IMR-90 (cell line): Measurements from ENCODE around the gene UBL5. TPM values are rescaled to one million over a fixed set of nuclear protein-coding genes. Genes with fewer than 3 reads are reported as not detected.

ENCODE experiments used
- ATAC-seq: fragments of 200-7000 bp; cut with Tn5 transposase; 2 replicates; pipeline ENCODE4 v1.9.1; 2020; ENCODE audit warnings: low read depth, mild to moderate bottlenecking, moderate library complexity
- BruUV-seq: library from RNA; stranded (reverse); fragments of 400-500 nt; replicated peaks from 2 replicates; lab custom pipeline; 2021; lab: Mats Ljungman, UMichigan
- CTCF ChIA-PET: fragments of 300-600 bp; formaldehyde crosslinking; extraction: SDS; loops from one replicate; lab custom pipeline; 2021; ENCODE audit warnings: antibody characterized with exemption; lab: Yijun Ruan, JAX
- POLR2A ChIA-PET: fragments of 300-600 bp; sonication (Branson Sonifier 250); formaldehyde crosslinking; loops from one replicate; lab custom pipeline; 2022; ENCODE audit warnings: antibody characterized with exemption; ENCODE audit not compliant: unreplicated experiment; lab: Charles Lee
- DNase-seq: peaks from one replicate; pipeline ENCODE4 v3.0.0; 2013
- H2AFZ ChIP-seq: replicated peaks from 2 replicates; pipeline ENCODE3; 2013; ENCODE audit warnings: low read length, mild to moderate bottlenecking; ENCODE audit not compliant: poor library complexity
- H2AK5ac ChIP-seq: 2 replicates; pipeline ENCODE4 v1.6.1; 2013; ENCODE audit warnings: low read depth, low read length, inconsistent platforms
- H2AK9ac ChIP-seq: replicated peaks from 2 replicates; pipeline ENCODE3; 2013; ENCODE audit warnings: mild to moderate bottlenecking, low read depth, low read length, moderate library complexity; ENCODE audit not compliant: poor library complexity
- H2BK120ac ChIP-seq: 2 replicates; pipeline ENCODE4 v1.6.1; 2013; ENCODE audit warnings: low read depth, low read length, inconsistent platforms
- H2BK15ac ChIP-seq: 3 replicates; pipeline ENCODE4 v1.6.1; 2013; ENCODE audit warnings: low read depth, low read length, inconsistent platforms
- H2BK20ac ChIP-seq: 2 replicates; pipeline ENCODE4 v1.6.1; 2013; ENCODE audit warnings: low read depth, mild to moderate bottlenecking, inconsistent platforms, low read length, moderate library complexity
- H2BK5ac ChIP-seq: 2 replicates; pipeline ENCODE4 v1.6.1; 2013; ENCODE audit warnings: mild to moderate bottlenecking, low read depth, low read length, inconsistent platforms; ENCODE audit not compliant: poor library complexity, severe bottlenecking
- H3K14ac ChIP-seq: replicated peaks from 2 replicates; pipeline ENCODE4 v1.6.1; 2013; ENCODE audit warnings: low read depth, low read length, inconsistent platforms
- H3K18ac ChIP-seq: 2 replicates; pipeline ENCODE4 v1.6.1; 2013; ENCODE audit warnings: low read depth, low read length, control low read depth
- H3K23ac ChIP-seq: 2 replicates; pipeline ENCODE4 v1.6.1; 2013; ENCODE audit warnings: low read depth, low read length, inconsistent platforms
- H3K27ac ChIP-seq: 2 replicates; pipeline ENCODE4 v1.5.1; 2013; ENCODE audit warnings: mild to moderate bottlenecking, control low read depth, low read length; ENCODE audit not compliant: insufficient read depth
- H3K27me3 ChIP-seq: 2 replicates; pipeline ENCODE4 v1.6.1; 2013; ENCODE audit warnings: low read length; ENCODE audit not compliant: control insufficient read depth, insufficient read depth
- H3K36me3 ChIP-seq: 2 replicates; pipeline ENCODE4 v1.6.1; 2013; ENCODE audit warnings: low read length, mixed read lengths; ENCODE audit not compliant: control insufficient read depth, insufficient read depth
- H3K4ac ChIP-seq: 2 replicates; pipeline ENCODE4 v1.6.1; 2013; ENCODE audit warnings: low read depth, low read length, inconsistent platforms
- H3K4me1 ChIP-seq: 2 replicates; pipeline ENCODE4 v1.6.1; 2013; ENCODE audit warnings: low read length, mixed read lengths; ENCODE audit not compliant: control insufficient read depth, insufficient read depth
- H3K4me2 ChIP-seq: 2 replicates; pipeline ENCODE4 v1.6.1; 2013; ENCODE audit warnings: low read depth, mild to moderate bottlenecking, control low read depth, low read length, moderate library complexity
- H3K4me3 ChIP-seq: 2 replicates; pipeline ENCODE4 v1.5.1; 2013; ENCODE audit warnings: low read depth, mild to moderate bottlenecking, control low read depth, low read length, moderate library complexity; ENCODE audit not compliant: insufficient read depth
- H3K56ac ChIP-seq: 2 replicates; pipeline ENCODE4 v1.6.1; 2013; ENCODE audit warnings: low read length, inconsistent platforms; ENCODE audit not compliant: insufficient read depth; ENCODE audit errors: extremely low read depth
- H3K79me1 ChIP-seq, 2 experiments: 2 replicates each; pipeline ENCODE4 v1.6.1; 2013; ENCODE audit warnings: low read length in 2 of 2, inconsistent platforms in 1 of 2, low read depth in 1 of 2
- H3K9ac ChIP-seq: 2 replicates; pipeline ENCODE4 v1.6.1; 2013; ENCODE audit warnings: low read depth, low read length, control low read depth
- H3K9me1 ChIP-seq: 2 replicates; pipeline ENCODE4 v1.6.1; 2013; ENCODE audit warnings: low read length, inconsistent platforms; ENCODE audit not compliant: insufficient read depth
- H3K9me3 ChIP-seq: 2 replicates; pipeline ENCODE4 v1.6.1; 2013; ENCODE audit warnings: low read length; ENCODE audit not compliant: control insufficient read depth, insufficient read depth
- H4K20me1 ChIP-seq: 2 replicates; pipeline ENCODE4 v1.6.1; 2013; ENCODE audit warnings: low read length, inconsistent platforms; ENCODE audit not compliant: insufficient read depth
- H4K5ac ChIP-seq: 2 replicates; pipeline ENCODE4 v1.6.1; 2013; ENCODE audit warnings: mild to moderate bottlenecking, low read depth, low read length, control low read depth
- H4K8ac ChIP-seq, 2 experiments: 2 replicates each; pipeline ENCODE4 v1.6.1; 2013; ENCODE audit warnings: low read depth in 2 of 2, low read length in 2 of 2, control low read depth in 1 of 2, inconsistent platforms in 1 of 2
- H4K91ac ChIP-seq: 2 replicates; pipeline ENCODE4 v1.6.1; 2013; ENCODE audit warnings: low read depth, low read length, inconsistent platforms; ENCODE audit not compliant: insufficient read depth
- BHLHE40 ChIP-seq: fragments of 150-350 bp; IDR thresholded peaks from 2 replicates; pipeline ENCODE4 v1.6.1; 2016; ENCODE audit warnings: mild to moderate bottlenecking, low read depth, low read length
- CEBPB ChIP-seq: IDR thresholded peaks from 2 replicates; pipeline ENCODE4 v1.6.1; 2012; ENCODE audit warnings: low read depth, low read length, improper control_type of control experiment
- CHD1 ChIP-seq: IDR thresholded peaks from 2 replicates; pipeline ENCODE4 v1.6.1; 2012; ENCODE audit warnings: low read depth, low read length, improper control_type of control experiment
- FOS ChIP-seq: fragments of 150-350 bp; IDR thresholded peaks from 2 replicates; pipeline ENCODE4 v1.6.1; 2016; ENCODE audit warnings: low read depth, low read length
- MAFK ChIP-seq: IDR thresholded peaks from 2 replicates; pipeline ENCODE4 v1.6.1; 2012; ENCODE audit warnings: low read depth, low read length, improper control_type of control experiment
- MAZ ChIP-seq: IDR thresholded peaks from 2 replicates; pipeline ENCODE4 v1.6.1; 2012; ENCODE audit warnings: low read depth, mild to moderate bottlenecking, low read length, improper control_type of control experiment, moderate library complexity, borderline replicate concordance
- MXI1 ChIP-seq: IDR thresholded peaks from 2 replicates; pipeline ENCODE4 v1.6.1; 2012; ENCODE audit warnings: low read depth, mild to moderate bottlenecking, low read length, moderate library complexity, borderline replicate concordance
- POLR2A ChIP-seq: IDR thresholded peaks from 2 replicates; pipeline ENCODE4 v1.6.1; 2012; ENCODE audit warnings: mild to moderate bottlenecking, low read depth, low read length
- RAD21 ChIP-seq: IDR thresholded peaks from 2 replicates; pipeline ENCODE4 v1.6.1; 2012; ENCODE audit warnings: low read length, improper control_type of control experiment
- RCOR1 ChIP-seq: IDR thresholded peaks from 2 replicates; pipeline ENCODE4 v1.6.1; 2012; ENCODE audit warnings: mild to moderate bottlenecking, low read length, improper control_type of control experiment; ENCODE audit not compliant: insufficient replicate concordance
- RFX5 ChIP-seq: IDR thresholded peaks from 2 replicates; pipeline ENCODE4 v1.8.0; 2012; ENCODE audit warnings: low read depth, mild to moderate bottlenecking, low read length, moderate library complexity
- WGBS, 2 experiments: methylation state at CpG; one replicate each; pipeline versions ENCODE4 v1.1.5 to v1.1.7; 2013; ENCODE audit warnings: missing lambda C conversion rate in 2 of 2; ENCODE audit not compliant: insufficient read length in 1 of 2; ENCODE audit errors: extremely low coverage in 2 of 2; 5-methylcytosine and 5-hydroxymethylcytosine counted together
- dilution Hi-C: fragments of 300-500 bp; cut with HindIII; formaldehyde crosslinking; loops from one replicate; pipeline ENCODE4 v1.14.3; 2018; ENCODE audit warnings: low sequenced_read_pairs; ENCODE audit not compliant: unreplicated experiment
- in situ Hi-C: fragments of 300-500 bp; cut with MboI; formaldehyde crosslinking; loops from 3 replicates; pipeline ENCODE4 v1.14.3; 2019; ENCODE audit warnings: low sequenced_read_pairs, inconsistent platforms, mixed read lengths
- intact Hi-C: fragments of 100-400 bp; cut with micrococcal nuclease; formaldehyde crosslinking; loops from 2 replicates; pipeline ENCODE4 v1.10.0; 2022
- polyA plus RNA-seq, 3 experiments: library from polyadenylated mRNA; depleted of rRNA; stranded (reverse); fragments of >200 nt; gene quantifications; 2 replicates each; pipeline ENCODE4 v1.2.3, GENCODE V29; 2012; ENCODE audit warnings: low replicate concordance in 1 of 3
- total RNA-seq: library from RNA; depleted of rRNA; stranded (reverse); fragments of >200 nt; gene quantifications from 2 replicates; pipeline ENCODE4 v1.2.3, GENCODE V29; 2012
- TF ChIP-seq, protein P1 (sequence below): fragments of 150-350 bp; IDR thresholded peaks from 2 replicates; pipeline ENCODE4 v1.6.1; 2016; ENCODE audit warnings: low read depth, mild to moderate bottlenecking, low read length, moderate library complexity, borderline replicate concordance
- TF ChIP-seq, protein P2 (sequence below): conservative IDR thresholded peaks from 2 replicates; pipeline ENCODE4 v1.5.1; 2012; ENCODE audit warnings: mild to moderate bottlenecking, low read depth, low read length, improper control_type of control experiment
- TF ChIP-seq, protein P3 (sequence below): fragments of 150-350 bp; IDR thresholded peaks from 2 replicates; pipeline ENCODE4 v1.6.1; 2017; ENCODE audit warnings: mild to moderate bottlenecking, antibody characterized with exemption, low read length, low read depth

Gene UBL5
- total and polyA plus RNA-seq, 2 of the 4 experiments (the other 2 are of a cell fraction), result 434 to 1,091 TPM

DNA sequence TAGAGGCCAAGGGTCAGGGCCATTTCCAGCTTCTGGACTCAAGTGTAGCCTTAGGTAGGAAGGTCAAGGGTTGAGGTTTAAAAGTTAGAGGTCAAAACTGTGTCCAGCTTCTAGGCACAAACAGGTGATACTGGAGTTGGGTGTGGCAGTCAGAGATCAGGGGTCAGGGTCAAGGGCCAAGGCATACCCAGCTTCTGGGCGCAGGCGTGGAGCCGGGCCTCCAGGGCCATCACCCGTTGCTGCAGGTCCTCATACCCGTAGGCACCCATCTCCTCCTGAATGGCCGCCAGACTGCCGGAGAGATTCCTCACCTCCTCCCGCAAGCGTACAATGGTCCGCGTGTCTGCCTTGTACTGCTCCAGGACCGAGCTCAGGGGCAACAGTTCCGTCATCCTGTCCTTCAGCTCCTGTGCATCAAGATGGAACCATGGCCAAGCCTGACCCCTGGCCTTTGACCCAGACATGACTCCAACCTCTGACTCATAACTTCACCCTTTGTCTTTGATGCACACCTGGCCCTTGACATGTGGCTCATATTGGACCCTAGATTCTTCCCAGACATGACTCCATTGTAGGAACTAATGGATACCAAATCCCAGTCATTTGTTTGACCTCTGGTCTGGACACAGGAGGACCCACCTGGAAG, 29.5 kb downstream of the UBL5 start:
- Histone ChIP-seq H3K56ac (no peak overlapping the region), H4K91ac (no peak overlapping the region), H2BK20ac (no peak overlapping the region), H3K23ac (no peak overlapping the region), H3K14ac (no peak overlapping the region), H3K9ac (no peak overlapping the region), H2AK5ac (no peak overlapping the region), H3K27me3 (no peaks in the 10 kb centered on the region), H3K9me3 (no peaks in the 10 kb centered on the region), H3K4me2 (no peak overlapping the region), H3K4me1 (no peaks in the 10 kb centered on the region), H2BK5ac (no peak overlapping the region), H2AK9ac (no peak overlapping the region), H3K9me1 (0 out of 2 replicates have a peak, but pooled peaks cover 3% of the 10 kb centered on the region), H3K4me3 (no peak overlapping the region), H3K18ac (no peak overlapping the region), H4K5ac (no peak overlapping the region), H3K4ac (no peak overlapping the region), H4K8ac (no peak overlapping the region), H2BK120ac (no peak overlapping the region), H4K20me1 (no peaks in the 10 kb centered on the region), H2BK15ac (no peak overlapping the region), H3K27ac (no peak overlapping the region), H3K36me3 (peaks cover 5% of the 10 kb centered on the region; the same call in 1 of the 2 replicates), H3K79me1 (peaks cover 3 to 6% of the 10 kb centered on the region in 2 experiments; a peak in 3 of 4 replicates), H2AFZ (no peak overlapping the region)
- 100% methylated on average over 7 of the region's 13 CpGs; no CpG with 5 or more reads in 1 of the 2 experiments for WGBS, 2 experiments
- ChIA-PET CTCF (no interaction called here), POLR2A (no interaction called here)
- dilution Hi-C loops, result no loop called here
- no TSS peak for BruUV-seq
- no peak for ATAC-seq
- TF ChIP-seq, protein P1, sequence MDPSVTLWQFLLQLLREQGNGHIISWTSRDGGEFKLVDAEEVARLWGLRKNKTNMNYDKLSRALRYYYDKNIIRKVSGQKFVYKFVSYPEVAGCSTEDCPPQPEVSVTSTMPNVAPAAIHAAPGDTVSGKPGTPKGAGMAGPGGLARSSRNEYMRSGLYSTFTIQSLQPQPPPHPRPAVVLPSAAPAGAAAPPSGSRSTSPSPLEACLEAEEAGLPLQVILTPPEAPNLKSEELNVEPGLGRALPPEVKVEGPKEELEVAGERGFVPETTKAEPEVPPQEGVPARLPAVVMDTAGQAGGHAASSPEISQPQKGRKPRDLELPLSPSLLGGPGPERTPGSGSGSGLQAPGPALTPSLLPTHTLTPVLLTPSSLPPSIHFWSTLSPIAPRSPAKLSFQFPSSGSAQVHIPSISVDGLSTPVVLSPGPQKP, result no peak
- TF ChIP-seq, protein P2, sequence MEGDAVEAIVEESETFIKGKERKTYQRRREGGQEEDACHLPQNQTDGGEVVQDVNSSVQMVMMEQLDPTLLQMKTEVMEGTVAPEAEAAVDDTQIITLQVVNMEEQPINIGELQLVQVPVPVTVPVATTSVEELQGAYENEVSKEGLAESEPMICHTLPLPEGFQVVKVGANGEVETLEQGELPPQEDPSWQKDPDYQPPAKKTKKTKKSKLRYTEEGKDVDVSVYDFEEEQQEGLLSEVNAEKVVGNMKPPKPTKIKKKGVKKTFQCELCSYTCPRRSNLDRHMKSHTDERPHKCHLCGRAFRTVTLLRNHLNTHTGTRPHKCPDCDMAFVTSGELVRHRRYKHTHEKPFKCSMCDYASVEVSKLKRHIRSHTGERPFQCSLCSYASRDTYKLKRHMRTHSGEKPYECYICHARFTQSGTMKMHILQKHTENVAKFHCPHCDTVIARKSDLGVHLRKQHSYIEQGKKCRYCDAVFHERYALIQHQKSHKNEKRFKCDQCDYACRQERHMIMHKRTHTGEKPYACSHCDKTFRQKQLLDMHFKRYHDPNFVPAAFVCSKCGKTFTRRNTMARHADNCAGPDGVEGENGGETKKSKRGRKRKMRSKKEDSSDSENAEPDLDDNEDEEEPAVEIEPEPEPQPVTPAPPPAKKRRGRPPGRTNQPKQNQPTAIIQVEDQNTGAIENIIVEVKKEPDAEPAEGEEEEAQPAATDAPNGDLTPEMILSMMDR, result no peak
- no peak for TF ChIP-seq FOS
- no peak for TF ChIP-seq CEBPB
- TF ChIP-seq MAZ, result no peak
- TF ChIP-seq CHD1, result no peak
- TF ChIP-seq MXI1, result no peak
- no peak for TF ChIP-seq MAFK
- TF ChIP-seq, protein P3, sequence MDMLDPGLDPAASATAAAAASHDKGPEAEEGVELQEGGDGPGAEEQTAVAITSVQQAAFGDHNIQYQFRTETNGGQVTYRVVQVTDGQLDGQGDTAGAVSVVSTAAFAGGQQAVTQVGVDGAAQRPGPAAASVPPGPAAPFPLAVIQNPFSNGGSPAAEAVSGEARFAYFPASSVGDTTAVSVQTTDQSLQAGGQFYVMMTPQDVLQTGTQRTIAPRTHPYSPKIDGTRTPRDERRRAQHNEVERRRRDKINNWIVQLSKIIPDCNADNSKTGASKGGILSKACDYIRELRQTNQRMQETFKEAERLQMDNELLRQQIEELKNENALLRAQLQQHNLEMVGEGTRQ, result no peak
- no peak for TF ChIP-seq RCOR1
- TF ChIP-seq POLR2A, result no peak
- no peak for TF ChIP-seq RFX5
- TF ChIP-seq BHLHE40, result no peak
- no peak for TF ChIP-seq RAD21
- DNase-seq, result no peak
- in situ Hi-C loops, result no loop called here
- intact Hi-C loops, result no loop called here
